Activated T-cell treated with anti-CD3 and anti-CD28 coated beads, Interleukin-2, amount 50 U/mL, for 72 hours (primary cell): ENCODE data around the gene THRA. TPM values are rescaled to one million over a fixed set of nuclear protein-coding genes. Genes with fewer than 3 reads are reported as not detected.

Source experiments
- ATAC-seq, 2 donors: fragments of 150-1000 bp; cut with Tn5 transposase; replicated peaks in 1 of 2; 2 replicates each; pipeline ENCODE4 v1.10.0; 2021; ENCODE audit warnings: moderate library complexity in 2 of 2, mild to moderate bottlenecking in 1 of 2
- DNase-seq, 2 donors: peaks; one replicate each; pipeline ENCODE4 v3.0.0; 2021 to 2022; ENCODE audit warnings: mixed read lengths in 1 of 2
- H3K27ac Mint-ChIP-seq: one replicate; pipeline ENCODE4 v1.8.0; 2022; ENCODE audit warnings: mild to moderate bottlenecking, moderate library complexity, mixed read lengths
- H3K27me3 Mint-ChIP-seq: one replicate; pipeline ENCODE4 v1.8.0; 2022; ENCODE audit warnings: low read depth, mixed read lengths
- H3K36me3 Mint-ChIP-seq, 2 donors: one replicate each; pipeline ENCODE4 v1.8.0; 2022; ENCODE audit warnings: mixed read lengths in 2 of 2, mild to moderate bottlenecking in 1 of 2; ENCODE audit not compliant: insufficient read depth in 2 of 2
- H3K4me1 Mint-ChIP-seq: one replicate; pipeline ENCODE4 v1.8.0; 2022; ENCODE audit warnings: low read depth, mixed read lengths
- H3K4me3 Mint-ChIP-seq, 2 donors: one replicate each; pipeline ENCODE4 v1.8.0; 2022; ENCODE audit warnings: mild to moderate bottlenecking in 2 of 2, mixed read lengths in 2 of 2, moderate library complexity in 2 of 2
- H3K9me3 Mint-ChIP-seq, 2 donors: one replicate each; pipeline ENCODE4 v1.8.0; 2022; ENCODE audit warnings: mixed read lengths in 2 of 2
- total RNA-seq, 2 donors: library from RNA; stranded (reverse); gene quantifications; one replicate each; pipeline ENCODE4 v1.2.3, GENCODE V29; 2022

The THRA gene
- total RNA-seq, 2 donors from 2014 or later = 12.2 to 14.7 TPM

DNA sequence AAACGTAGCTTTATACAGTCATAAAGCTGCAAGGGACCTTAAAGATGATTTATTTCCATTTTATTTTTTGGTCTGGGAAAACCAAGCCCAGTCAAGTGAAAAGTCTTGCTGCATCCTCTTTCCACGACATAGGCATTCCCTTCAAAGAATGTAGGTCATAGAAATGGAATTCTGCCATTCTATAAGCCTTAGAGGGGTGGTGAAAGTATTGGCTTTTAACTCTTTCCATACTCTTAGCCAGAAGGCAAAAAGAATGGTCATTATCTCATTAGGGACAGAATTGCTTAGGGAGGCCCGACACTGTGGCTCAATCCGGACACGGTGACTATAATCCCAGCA, 51.1 kb downstream of the THRA start:
- H3K9me3 Mint-ChIP-seq = no peaks in the 10 kb centered on the region
- no peak for ATAC-seq
- no peaks in the 10 kb centered on the region for H3K36me3 Mint-ChIP-seq
- no peak for DNase-seq
- H3K27me3 Mint-ChIP-seq = no peaks in the 10 kb centered on the region
- H3K4me1 Mint-ChIP-seq = peaks cover 50% of the 10 kb centered on the region
- no peak overlapping the region for H3K27ac Mint-ChIP-seq
- peak overlapping the region; percentile 78 to 90 for H3K4me3 Mint-ChIP-seq

DNA sequence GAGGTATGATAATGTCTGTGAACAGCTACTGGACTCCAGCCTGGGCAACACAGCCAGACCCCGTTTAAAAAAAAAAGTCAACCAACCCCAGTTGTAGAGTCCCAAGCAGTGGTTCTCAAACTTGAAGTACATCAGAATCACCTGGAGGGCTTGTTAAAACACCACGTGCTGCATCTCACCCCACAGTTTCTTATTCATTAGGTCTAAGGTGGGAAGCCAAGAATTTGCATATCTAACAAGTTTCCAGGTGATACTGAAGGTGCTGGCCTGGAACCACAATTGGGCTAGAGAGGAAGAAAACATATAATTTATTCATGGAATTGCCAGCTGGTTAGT, 52.3 kb downstream of the THRA start:
- no peaks in the 10 kb centered on the region for H3K27me3 Mint-ChIP-seq
- H3K9me3 Mint-ChIP-seq = no peaks in the 10 kb centered on the region
- DNase-seq (no peak), ATAC-seq (no peak)
- H3K4me1 Mint-ChIP-seq = peaks cover 39% of the 10 kb centered on the region
- no peaks in the 10 kb centered on the region for H3K36me3 Mint-ChIP-seq
- H3K27ac Mint-ChIP-seq = no peak overlapping the region
- H3K4me3 Mint-ChIP-seq = no peak overlapping the region

DNA sequence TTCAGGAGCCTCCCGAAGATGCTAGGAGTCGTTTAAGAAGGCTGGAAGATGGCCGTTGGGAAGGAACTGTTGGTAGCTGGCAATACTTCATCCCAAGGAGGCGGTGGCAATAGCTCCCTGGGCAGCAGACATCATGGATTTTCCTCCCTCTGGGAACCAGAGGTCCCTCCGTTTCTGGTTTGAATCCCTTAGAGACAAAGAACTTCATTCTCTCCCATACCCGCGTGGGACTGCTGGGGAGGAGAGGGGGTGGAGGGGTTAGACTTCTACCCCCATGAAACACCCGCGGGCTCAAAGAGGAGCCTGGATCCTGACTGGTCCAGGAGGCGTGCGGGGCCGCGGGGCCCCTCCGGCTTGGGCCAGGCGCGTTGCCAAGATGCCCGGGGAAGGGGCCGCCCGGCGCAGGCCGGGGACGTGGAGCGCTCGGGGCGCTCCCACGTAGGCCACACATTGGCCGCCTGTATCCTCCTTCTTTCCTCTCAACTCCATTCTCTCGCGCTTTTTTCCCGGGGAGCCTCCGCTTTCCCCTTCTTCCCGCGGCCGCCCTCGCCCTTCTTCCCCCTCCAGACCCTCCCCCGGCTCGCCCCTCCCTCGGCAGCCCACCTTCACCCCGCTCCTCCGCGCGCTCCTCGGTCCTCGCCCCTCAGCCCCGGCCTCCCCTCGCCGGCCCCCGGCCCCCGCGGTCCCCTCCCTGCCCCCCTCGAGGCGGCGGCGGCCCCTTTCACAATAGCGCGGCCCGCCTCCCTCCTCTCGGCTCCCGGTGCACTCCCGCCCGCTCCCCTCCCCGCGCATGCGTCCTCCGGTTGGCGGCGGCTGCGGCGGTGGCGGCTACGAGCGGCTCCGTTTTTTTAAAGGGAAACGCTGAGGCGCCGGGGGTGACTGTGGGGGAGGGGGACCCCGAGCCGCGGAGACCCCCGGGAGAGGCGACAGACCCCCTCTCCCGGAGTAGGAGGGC, 58.7 kb downstream of the THRA start, which contains the start of gene MSL1:
Gene MSL1, plus strand, starts transcription at position 791 of the 955 bp plus-strand sequence. CDS start 642 bp downstream, outside the sequence.
- H3K4me1 Mint-ChIP-seq = peaks cover 39% of the 10 kb centered on the region
- DNase-seq (peak; percentile 91), ATAC-seq (peak; percentile 77 to 82)
- peaks cover 12 to 17% of the 10 kb centered on the region in 2 donors for H3K36me3 Mint-ChIP-seq
- H3K27me3 Mint-ChIP-seq = no peaks in the 10 kb centered on the region
- no peaks in the 10 kb centered on the region for H3K9me3 Mint-ChIP-seq
- H3K4me3 Mint-ChIP-seq = peak within 1 kb of the TSS; percentile 89 to 92
- H3K27ac Mint-ChIP-seq = peak within 1 kb of the TSS; percentile 92

DNA sequence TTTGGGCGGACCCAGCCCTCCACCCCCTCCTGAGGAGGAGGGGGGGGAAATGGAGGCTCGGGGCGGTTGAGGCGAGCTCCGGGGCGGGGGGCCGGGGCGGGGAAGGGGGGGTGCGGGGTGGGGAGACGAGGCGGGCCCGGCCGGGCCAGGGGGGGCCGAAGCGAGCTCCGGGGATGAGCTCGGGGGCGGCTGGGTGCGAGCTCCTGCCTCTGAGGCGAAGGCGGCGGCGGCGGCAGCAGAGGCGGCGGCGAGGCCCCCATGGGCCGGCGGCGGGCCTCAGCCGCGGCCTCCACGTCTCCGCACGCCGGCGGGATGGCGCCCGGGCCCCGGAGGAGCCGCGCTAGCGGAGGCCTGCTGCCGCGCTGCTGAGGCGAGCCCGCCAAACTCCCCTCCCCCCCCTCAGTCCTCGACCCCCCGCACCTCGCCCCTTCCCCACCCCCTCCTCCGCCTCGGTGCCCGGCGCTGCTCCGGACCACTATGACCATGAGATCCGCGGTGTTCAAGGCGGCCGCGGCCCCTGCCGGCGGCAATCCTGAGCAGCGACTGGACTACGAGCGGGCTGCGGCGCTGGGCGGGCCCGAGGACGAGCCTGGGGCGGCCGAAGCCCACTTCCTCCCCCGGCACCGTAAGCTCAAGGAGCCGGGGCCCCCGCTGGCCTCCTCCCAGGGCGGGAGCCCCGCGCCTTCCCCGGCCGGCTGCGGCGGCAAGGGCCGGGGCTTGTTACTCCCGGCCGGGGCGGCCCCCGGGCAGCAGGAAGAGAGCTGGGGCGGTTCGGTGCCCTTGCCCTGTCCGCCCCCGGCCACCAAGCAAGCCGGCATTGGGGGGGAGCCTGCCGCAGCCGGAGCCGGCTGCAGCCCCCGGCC, 59.6 kb downstream of the THRA start:
- H3K36me3 Mint-ChIP-seq = peaks cover 14 to 20% of the 10 kb centered on the region in 2 donors
- H3K9me3 Mint-ChIP-seq = no peaks in the 10 kb centered on the region
- H3K4me1 Mint-ChIP-seq = peaks cover 39% of the 10 kb centered on the region
- H3K27me3 Mint-ChIP-seq = no peaks in the 10 kb centered on the region
- peak; percentile 55 to 60 for ATAC-seq
- no peak overlapping the region for H3K27ac Mint-ChIP-seq
- H3K4me3 Mint-ChIP-seq = peak overlapping the region; percentile 89 to 92
- peak; percentile 47 to 58 for DNase-seq

DNA sequence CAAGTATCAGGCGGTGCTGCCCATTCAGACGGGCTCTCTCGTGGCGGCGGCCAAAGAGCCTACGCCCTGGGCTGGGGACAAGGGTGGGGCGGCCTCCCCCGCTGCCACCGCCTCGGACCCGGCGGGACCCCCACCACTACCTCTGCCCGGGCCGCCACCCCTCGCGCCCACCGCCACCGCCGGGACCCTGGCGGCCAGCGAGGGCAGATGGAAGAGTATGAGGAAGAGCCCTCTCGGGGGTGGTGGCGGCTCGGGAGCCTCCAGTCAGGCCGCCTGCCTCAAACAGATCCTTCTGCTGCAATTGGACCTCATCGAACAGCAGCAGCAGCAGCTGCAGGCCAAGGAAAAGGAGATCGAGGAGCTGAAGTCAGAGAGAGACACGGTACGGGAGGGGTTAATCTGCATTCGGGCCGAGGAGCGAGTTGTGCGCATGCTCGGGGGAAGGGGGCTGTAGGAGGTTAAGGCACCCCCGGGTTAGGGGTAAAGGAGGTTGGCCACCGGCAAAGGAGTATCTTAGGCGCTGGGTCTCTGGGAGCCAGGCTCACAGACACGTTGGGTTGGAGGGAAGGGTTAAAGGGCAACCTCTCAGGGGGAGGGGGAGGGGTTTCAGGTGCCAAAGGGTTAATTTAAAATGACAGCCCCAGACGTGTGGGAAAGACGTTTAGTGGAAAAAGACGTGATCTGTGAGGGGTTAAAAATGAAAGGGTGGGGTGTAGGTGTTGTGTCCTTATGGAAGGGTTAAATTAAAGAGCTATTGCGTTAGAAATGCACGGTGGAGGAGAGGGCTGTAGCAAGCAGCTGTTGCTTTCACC, 60.4 kb downstream of the THRA start:
- peak overlapping the region; percentile 89 for H3K27ac Mint-ChIP-seq
- peaks cover 16 to 23% of the 10 kb centered on the region in 2 donors for H3K36me3 Mint-ChIP-seq
- no peaks in the 10 kb centered on the region for H3K9me3 Mint-ChIP-seq
- peak overlapping the region; percentile 89 to 92 for H3K4me3 Mint-ChIP-seq
- no peaks in the 10 kb centered on the region for H3K27me3 Mint-ChIP-seq
- ATAC-seq (peak; percentile 31 to 37), DNase-seq (peak; percentile 65 to 67)
- peaks cover 39% of the 10 kb centered on the region for H3K4me1 Mint-ChIP-seq

DNA sequence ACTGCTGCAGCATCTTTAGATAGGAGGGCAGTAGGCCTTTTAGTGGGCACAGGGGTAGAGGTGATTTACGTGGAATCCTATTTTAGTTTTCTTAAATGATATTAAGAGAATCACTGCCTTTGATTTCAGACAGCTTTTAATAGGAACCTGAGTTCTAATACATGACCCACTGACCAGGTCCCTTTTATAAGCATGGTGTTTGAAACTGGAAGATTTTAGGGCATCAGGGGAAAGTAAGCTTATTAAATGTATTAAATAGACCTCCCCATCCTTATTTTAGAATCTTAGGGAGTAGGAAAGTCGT, 61.0 kb downstream of the THRA start:
- no peak for DNase-seq
- Mint-ChIP-seq H3K4me3 (peak overlapping the region; percentile 89 to 92), H3K27me3 (no peaks in the 10 kb centered on the region), H3K27ac (peak overlapping the region; percentile 89), H3K9me3 (no peaks in the 10 kb centered on the region), H3K4me1 (peaks cover 39% of the 10 kb centered on the region), H3K36me3 (peaks cover 16 to 23% of the 10 kb centered on the region in 2 donors)
- no peak for ATAC-seq

DNA sequence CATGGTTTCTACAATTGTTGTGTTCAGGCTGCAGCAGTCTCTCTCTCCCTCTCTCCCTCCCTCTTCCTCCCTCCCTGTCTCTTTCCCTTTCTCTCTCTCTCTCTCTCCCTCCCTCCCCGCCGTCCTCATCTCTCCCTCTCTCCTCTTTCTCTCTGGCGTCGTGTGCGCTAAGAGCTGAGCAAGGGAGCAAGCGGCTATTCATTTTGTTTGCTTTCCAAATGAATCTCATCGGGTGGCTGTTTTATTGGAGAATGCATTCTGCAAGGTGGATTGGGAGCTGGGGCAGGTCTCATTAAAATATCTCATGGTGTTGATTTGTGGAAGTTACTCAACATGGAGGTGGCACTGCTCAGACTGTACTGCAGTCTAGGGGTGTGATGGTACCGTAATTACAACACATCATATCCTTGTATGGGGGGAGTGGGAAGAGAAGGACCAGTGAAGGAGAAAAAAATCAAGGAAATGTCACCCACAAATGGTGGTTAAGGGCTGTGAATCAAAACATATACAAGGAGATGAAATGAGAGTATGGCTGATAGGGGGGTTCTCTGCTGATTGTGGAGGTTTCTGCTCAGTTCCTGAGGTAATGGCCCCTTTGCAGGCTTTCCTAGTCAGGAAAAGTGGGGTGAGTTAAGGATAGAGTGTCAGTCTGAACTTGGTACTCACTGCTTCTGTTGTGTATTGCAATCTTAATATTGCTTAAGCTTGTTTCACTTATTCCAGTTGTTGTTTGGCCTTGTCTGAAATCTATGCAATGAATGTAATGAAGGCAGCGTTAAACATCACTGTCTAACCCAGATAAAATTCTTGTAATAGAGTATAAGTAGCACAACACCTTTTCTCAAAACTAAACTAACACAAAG, 61.7 kb downstream of the THRA start:
- ATAC-seq = no peak
- peak overlapping the region; percentile 89 to 92 for H3K4me3 Mint-ChIP-seq

DNA sequence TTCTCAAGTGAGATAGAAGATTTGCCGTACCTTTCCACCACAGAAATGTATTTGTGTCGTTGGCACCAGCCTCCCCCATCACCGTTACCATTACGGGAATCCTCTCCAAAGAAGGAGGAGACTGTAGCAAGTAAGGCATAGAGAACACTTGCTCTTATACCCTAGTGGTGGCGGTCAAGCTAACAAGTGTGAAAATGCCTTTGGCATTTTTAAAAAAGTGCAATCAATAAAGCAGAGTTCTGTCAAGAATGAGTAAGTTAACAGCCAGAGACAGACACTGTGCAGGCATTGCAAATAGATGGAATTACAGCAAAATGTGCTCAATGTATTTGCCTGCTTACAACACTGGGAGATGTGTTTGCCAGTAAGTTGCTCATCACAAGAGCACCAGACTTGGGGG, 66.7 kb downstream of the THRA start:
- Mint-ChIP-seq H3K27ac (no peak overlapping the region), H3K36me3 (peaks cover 15 to 48% of the 10 kb centered on the region in 2 donors), H3K9me3 (no peaks in the 10 kb centered on the region), H3K4me1 (peaks cover 18% of the 10 kb centered on the region), H3K27me3 (no peaks in the 10 kb centered on the region), H3K4me3 (no peak overlapping the region)
- ATAC-seq (no peak), DNase-seq (no peak)

More for the DNA sequence above, 61.7 kb downstream of the THRA start:
- peak overlapping the region; percentile 43 for H3K27ac Mint-ChIP-seq
- DNase-seq = no peak
- peaks cover 39% of the 10 kb centered on the region for H3K4me1 Mint-ChIP-seq
- H3K36me3 Mint-ChIP-seq = peaks cover 19 to 28% of the 10 kb centered on the region in 2 donors
- H3K9me3 Mint-ChIP-seq = no peaks in the 10 kb centered on the region
- H3K27me3 Mint-ChIP-seq = no peaks in the 10 kb centered on the region

DNA sequence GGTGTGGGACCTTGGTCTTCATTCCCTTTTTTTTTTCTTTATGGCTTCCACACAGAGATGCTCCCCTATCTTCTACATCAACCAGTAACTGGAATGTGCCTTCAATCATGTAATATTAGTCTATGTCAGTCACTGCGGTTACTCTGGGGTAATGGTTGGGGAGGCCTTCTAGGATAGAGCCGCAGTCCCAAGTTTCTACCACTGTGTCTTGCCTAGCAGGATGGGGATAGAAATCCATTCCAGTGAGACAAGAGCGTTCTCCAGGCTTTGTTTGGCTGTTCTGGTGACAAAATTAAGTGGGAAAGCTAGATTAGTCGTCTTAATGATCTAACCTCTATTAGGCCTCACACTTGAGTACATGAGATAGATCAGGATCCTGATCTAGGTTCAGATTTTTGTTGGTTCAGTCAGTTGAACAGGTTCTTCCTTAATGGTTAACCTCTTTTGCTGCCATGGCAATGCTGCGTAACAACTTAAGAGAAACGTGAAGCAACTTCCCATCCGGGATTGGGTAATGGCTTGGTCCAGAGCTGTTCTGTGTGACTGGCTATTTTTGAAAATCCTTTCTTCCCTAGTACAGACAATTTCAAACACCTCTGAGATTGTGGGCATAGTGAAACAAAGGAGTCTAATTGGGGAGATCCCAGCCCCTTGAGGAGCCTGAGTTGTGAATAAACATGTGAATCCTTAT, 67.7 kb downstream of the THRA start:
- Mint-ChIP-seq H3K4me3 (no peak overlapping the region), H3K27me3 (no peaks in the 10 kb centered on the region), H3K9me3 (no peaks in the 10 kb centered on the region), H3K36me3 (peaks cover 15 to 52% of the 10 kb centered on the region in 2 donors), H3K27ac (no peak overlapping the region), H3K4me1 (peaks cover 11% of the 10 kb centered on the region)
- DNase-seq (no peak), ATAC-seq (no peak)

DNA sequence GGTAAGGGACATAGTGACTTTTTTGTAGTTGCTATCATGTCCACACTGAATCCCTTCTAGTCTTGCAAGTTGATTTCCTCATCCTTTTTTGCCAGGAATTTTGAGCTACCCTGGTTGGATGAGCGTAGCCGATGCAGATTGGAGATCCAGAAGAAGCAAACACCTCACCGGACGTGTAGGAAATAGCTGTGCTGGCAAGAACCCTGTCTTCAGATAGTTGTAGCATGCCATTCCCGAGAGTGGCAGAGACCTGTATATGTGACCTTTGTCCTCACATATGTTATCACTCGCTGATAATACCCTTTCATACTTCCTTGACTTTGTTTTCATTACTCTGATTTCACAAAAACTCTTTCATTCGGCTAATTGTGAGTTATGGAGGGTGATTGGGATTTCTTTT, 71.4 kb downstream of the THRA start:
- Mint-ChIP-seq H3K36me3 (peaks cover 5 to 39% of the 10 kb centered on the region in 2 donors), H3K4me1 (peaks cover 35% of the 10 kb centered on the region), H3K27ac (peak overlapping the region; percentile 66), H3K4me3 (no peak overlapping the region), H3K27me3 (no peaks in the 10 kb centered on the region), H3K9me3 (no peaks in the 10 kb centered on the region)
- no peak for DNase-seq
- ATAC-seq = no peak

DNA sequence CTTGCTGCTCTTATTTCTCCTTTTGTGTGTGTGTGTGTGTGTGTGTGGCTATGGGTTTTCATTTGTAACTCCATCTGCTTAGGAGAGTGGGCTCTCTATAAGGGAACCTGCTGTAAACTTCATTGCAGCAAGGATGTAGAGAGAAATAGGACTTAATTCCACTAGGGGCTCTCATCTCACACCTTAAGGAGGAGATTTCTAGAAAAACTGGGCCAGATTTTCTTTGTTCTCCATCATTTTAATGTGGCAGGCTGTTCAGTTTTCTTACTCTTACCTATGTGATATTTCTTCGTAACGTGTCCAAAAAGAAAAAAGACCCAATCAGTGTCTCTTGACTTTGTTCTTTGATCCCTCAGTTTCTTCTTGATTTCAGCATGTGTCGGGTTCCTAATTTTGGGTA, 73.1 kb downstream of the THRA start:
- peak overlapping the region; percentile 83 for H3K27ac Mint-ChIP-seq
- peaks cover 41% of the 10 kb centered on the region for H3K4me1 Mint-ChIP-seq
- peaks cover 6 to 34% of the 10 kb centered on the region in 2 donors for H3K36me3 Mint-ChIP-seq
- DNase-seq = no peak
- no peaks in the 10 kb centered on the region for H3K27me3 Mint-ChIP-seq
- no peaks in the 10 kb centered on the region for H3K9me3 Mint-ChIP-seq
- ATAC-seq = no peak
- no peak overlapping the region for H3K4me3 Mint-ChIP-seq
